H1 (cell line): ENCODE measurements around the gene UBE3B.

ENCODE experiments used
- CHD2 ChIP-seq: IDR thresholded peaks from 2 replicates; pipeline ENCODE4 v1.6.1; 2012; ENCODE audit warnings: low read length, improper control_type of control experiment
- CREB1 ChIP-seq: IDR thresholded peaks from 2 replicates; pipeline ENCODE4 v1.6.1; 2012; ENCODE audit warnings: inconsistent platforms
- EP300 ChIP-seq, 2 experiments: IDR thresholded peaks; 1 replicate in 1 of 2; 2 replicates in 1 of 2; pipeline ENCODE4 v1.6.1; 2011 to 2012; ENCODE audit warnings: low read depth in 2 of 2, low read length in 2 of 2, mild to moderate bottlenecking in 2 of 2, borderline replicate concordance in 1 of 2, inconsistent platforms in 1 of 2, moderate library complexity in 1 of 2
- EZH2 ChIP-seq: fragments of 200-600 bp; sonication (generic); IDR thresholded peaks from 2 replicates; pipeline ENCODE4 v1.7.1; 2012; ENCODE audit warnings: low read depth, mild to moderate bottlenecking, moderate library complexity, low read length, inconsistent platforms; ENCODE audit not compliant: severe bottlenecking
- JUN ChIP-seq: IDR thresholded peaks from 2 replicates; pipeline ENCODE4 v1.6.1; 2011; ENCODE audit warnings: low read depth, mild to moderate bottlenecking, improper control_type of control experiment, low read length
- PHF8 ChIP-seq: fragments of 200-600 bp; sonication (generic); conservative IDR thresholded peaks from 2 replicates; pipeline ENCODE4 v1.7.1; 2012; ENCODE audit warnings: low read depth, mild to moderate bottlenecking, inconsistent platforms, low read length, moderate library complexity
- POLR2A ChIP-seq, 2 experiments: IDR thresholded peaks; 1 replicate in 1 of 2; 2 replicates in 1 of 2; pipeline ENCODE4 v1.6.1; 2011; ENCODE audit warnings: low read depth in 2 of 2, low read length in 2 of 2, mild to moderate bottlenecking in 2 of 2; ENCODE audit errors: control extremely low read depth in 1 of 2
- POLR2AphosphoS5 ChIP-seq: IDR thresholded peaks from 2 replicates; pipeline ENCODE4 v1.6.1; 2011; ENCODE audit warnings: low read depth, low read length
- POU5F1 ChIP-seq: IDR thresholded peaks from 2 replicates; pipeline ENCODE4 v1.6.1; 2011; ENCODE audit warnings: low read depth, mild to moderate bottlenecking, low read length, moderate library complexity
- RAD21 ChIP-seq, 2 experiments: IDR thresholded peaks in 1 of 2; conservative IDR thresholded peaks in 1 of 2; 2 replicates each; pipeline ENCODE4 v1.6.1; 2011; ENCODE audit warnings: low read depth in 2 of 2, low read length in 2 of 2, improper control_type of control experiment in 1 of 2, inconsistent platforms in 1 of 2, mild to moderate bottlenecking in 1 of 2, moderate library complexity in 1 of 2
- RFX5 ChIP-seq: IDR thresholded peaks from 2 replicates; pipeline ENCODE4 v1.6.1; 2011; ENCODE audit warnings: low read depth, low read length, improper control_type of control experiment, borderline replicate concordance
- SIRT6 ChIP-seq: IDR thresholded peaks from one replicate; pipeline ENCODE4 v1.7.1; 2012; ENCODE audit warnings: low read length, inconsistent platforms
- SP4 ChIP-seq: IDR thresholded peaks from 2 replicates; pipeline ENCODE4 v1.6.1; 2012; ENCODE audit warnings: low read length, inconsistent platforms
- TF ChIP-seq, protein P1 (sequence below), 3 experiments: IDR thresholded peaks; 1 replicate in 2 of 3; 2 replicates in 1 of 3; pipeline versions ENCODE4 v1.5.1 to v1.6.1; 2011; ENCODE audit warnings: low read length in 3 of 3, mild to moderate bottlenecking in 3 of 3, inconsistent platforms in 2 of 3, low read depth in 1 of 3, moderate library complexity in 1 of 3; ENCODE audit not compliant: insufficient read depth in 1 of 3; ENCODE audit errors: control extremely low read depth in 1 of 3

DNA sequence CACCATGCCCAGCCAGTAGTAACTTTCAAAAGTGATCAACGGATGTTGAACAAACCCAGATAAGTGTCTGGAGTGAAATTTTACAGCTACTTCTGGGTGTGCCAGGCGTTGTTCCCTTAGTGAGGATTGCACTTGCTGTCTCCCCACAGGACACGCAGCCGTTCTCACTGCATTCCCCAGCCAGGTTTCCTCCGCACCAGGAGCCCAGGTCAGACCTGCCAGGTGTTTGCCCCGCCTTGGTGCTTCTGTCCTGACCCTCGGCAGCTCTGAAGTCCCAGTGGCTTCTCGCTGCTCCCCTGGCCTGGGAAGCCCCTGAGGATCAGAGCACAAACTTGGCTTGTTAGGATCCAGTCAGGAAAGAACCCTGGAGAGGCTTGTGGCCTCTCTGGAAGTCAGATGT, 59.7 kb downstream of the UBE3B start:
- TF ChIP-seq POU5F1 (no peak), RAD21 (IDR thresholded peaks at IDR 0.05 in 1 of 2, conservative IDR thresholded peaks at IDR 0.05 in 1 of 2; ENCODE audit: low read depth in 2 of 2, low read length in 2 of 2) (no peak), POLR2AphosphoS5 (no peak), SP4 (no peak), SIRT6 (no peak), PHF8 (no peak), POLR2A (IDR thresholded peaks at IDR 0.05; ENCODE audit: control extremely low read depth in 1 of 2, low read depth in 2 of 2, low read length in 2 of 2) (no peak), CHD2 (no peak), EZH2 (no peak), RFX5 (no peak), CREB1 (no peak), JUN (no peak), EP300 (IDR thresholded peaks at IDR 0.05; ENCODE audit: borderline replicate concordance in 1 of 2, low read depth in 2 of 2, low read length in 2 of 2) (no peak)
- TF ChIP-seq, protein P1, sequence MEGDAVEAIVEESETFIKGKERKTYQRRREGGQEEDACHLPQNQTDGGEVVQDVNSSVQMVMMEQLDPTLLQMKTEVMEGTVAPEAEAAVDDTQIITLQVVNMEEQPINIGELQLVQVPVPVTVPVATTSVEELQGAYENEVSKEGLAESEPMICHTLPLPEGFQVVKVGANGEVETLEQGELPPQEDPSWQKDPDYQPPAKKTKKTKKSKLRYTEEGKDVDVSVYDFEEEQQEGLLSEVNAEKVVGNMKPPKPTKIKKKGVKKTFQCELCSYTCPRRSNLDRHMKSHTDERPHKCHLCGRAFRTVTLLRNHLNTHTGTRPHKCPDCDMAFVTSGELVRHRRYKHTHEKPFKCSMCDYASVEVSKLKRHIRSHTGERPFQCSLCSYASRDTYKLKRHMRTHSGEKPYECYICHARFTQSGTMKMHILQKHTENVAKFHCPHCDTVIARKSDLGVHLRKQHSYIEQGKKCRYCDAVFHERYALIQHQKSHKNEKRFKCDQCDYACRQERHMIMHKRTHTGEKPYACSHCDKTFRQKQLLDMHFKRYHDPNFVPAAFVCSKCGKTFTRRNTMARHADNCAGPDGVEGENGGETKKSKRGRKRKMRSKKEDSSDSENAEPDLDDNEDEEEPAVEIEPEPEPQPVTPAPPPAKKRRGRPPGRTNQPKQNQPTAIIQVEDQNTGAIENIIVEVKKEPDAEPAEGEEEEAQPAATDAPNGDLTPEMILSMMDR (IDR thresholded peaks at IDR 0.05; ENCODE audit: control extremely low read depth in 1 of 3, insufficient read depth in 1 of 3, low read depth in 1 of 3, low read length in 3 of 3): no peak
